Sigmoid colon (tissue), 4 donors: Measurements from ENCODE around the gene CAPN8.

Experiments used
- CTCF ChIP-seq, 4 experiments: fragments of 450-650 bp in 3 of 4; fragments of 200-600 bp in 1 of 4; IDR thresholded peaks; one replicate each; pipeline ENCODE4 v1.5.1; 2016 to 2019; ENCODE audit warnings: antibody characterized with exemption in 4 of 4, mild to moderate bottlenecking in 3 of 4, moderate library complexity in 2 of 4
- EP300 ChIP-seq, 4 donors: sonication (generic); formaldehyde crosslinking; IDR thresholded peaks; one replicate each; pipeline ENCODE4 v1.6.1; 2017; ENCODE audit warnings: antibody characterized with exemption in 4 of 4
- POLR2A ChIP-seq, 2 donors: fragments of 450-650 bp; IDR thresholded peaks; one replicate each; pipeline ENCODE4 v1.6.1; 2016; ENCODE audit warnings: antibody characterized with exemption in 2 of 2, mild to moderate bottlenecking in 2 of 2, moderate library complexity in 2 of 2
- POLR2AphosphoS5 ChIP-seq, 4 donors: sonication (generic); formaldehyde crosslinking; IDR thresholded peaks; one replicate each; pipeline ENCODE4 v1.6.1; 2017; ENCODE audit warnings: antibody characterized with exemption in 4 of 4

GRCh38 chr1:223520200-223520599, 145.3 kb downstream of the CAPN8 start:
- TF ChIP-seq CTCF (IDR thresholded peaks at IDR 0.05) (no peak), EP300 (IDR thresholded peaks at IDR 0.05) (no peak), POLR2A (IDR thresholded peaks at IDR 0.05) (no peak), POLR2AphosphoS5 (IDR thresholded peaks at IDR 0.05) (no peak)
